ENCODE data around the gene COPA.

DNA sequence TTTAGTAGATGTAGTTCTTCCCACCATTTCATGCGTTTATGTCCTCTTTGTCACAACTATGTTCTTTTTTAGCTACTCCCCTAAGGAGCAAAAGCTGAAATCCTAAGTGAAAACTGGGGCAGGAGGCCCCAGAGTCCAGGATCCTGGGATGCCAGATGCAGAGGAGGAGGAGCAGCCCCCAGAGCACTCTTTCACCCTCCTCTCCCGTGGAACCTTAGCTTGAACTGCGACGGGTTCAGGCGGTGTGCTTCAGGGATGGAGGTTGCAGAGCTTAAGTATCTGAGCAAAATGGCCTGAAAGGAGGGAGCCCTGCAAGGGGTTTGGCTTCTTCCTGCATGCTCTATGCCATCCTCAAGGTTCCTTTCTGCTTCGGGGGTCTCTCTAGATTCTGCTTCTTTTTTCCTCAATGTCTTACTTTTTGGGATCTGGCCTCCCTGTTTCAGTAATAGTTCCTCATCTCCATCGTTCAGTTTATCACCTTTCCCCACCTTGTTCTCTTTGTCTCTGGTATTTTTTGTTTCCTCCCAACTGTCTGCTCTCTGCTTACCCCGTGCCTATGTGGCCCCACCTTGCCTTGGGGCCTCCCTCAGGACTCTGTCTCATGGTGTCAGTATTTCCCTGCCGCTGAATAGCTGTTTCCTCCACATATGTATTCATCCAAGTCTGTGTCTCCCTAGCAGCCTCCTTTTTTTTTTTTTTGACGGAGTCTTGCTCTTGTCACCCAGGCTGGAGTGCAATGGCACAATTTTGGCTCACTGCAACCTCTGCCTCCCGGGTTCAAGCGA is 21.1 kb upstream of the COPA start:
- no peak for TF ChIP-seq POLR2AphosphoS5 (IDR thresholded peaks at IDR 0.05; ENCODE audit: low read depth)
- TF ChIP-seq, protein P1, sequence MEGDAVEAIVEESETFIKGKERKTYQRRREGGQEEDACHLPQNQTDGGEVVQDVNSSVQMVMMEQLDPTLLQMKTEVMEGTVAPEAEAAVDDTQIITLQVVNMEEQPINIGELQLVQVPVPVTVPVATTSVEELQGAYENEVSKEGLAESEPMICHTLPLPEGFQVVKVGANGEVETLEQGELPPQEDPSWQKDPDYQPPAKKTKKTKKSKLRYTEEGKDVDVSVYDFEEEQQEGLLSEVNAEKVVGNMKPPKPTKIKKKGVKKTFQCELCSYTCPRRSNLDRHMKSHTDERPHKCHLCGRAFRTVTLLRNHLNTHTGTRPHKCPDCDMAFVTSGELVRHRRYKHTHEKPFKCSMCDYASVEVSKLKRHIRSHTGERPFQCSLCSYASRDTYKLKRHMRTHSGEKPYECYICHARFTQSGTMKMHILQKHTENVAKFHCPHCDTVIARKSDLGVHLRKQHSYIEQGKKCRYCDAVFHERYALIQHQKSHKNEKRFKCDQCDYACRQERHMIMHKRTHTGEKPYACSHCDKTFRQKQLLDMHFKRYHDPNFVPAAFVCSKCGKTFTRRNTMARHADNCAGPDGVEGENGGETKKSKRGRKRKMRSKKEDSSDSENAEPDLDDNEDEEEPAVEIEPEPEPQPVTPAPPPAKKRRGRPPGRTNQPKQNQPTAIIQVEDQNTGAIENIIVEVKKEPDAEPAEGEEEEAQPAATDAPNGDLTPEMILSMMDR (IDR thresholded peaks at IDR 0.05; ENCODE audit: insufficient read depth, low read length), result no peak
- TF ChIP-seq, protein P2, sequence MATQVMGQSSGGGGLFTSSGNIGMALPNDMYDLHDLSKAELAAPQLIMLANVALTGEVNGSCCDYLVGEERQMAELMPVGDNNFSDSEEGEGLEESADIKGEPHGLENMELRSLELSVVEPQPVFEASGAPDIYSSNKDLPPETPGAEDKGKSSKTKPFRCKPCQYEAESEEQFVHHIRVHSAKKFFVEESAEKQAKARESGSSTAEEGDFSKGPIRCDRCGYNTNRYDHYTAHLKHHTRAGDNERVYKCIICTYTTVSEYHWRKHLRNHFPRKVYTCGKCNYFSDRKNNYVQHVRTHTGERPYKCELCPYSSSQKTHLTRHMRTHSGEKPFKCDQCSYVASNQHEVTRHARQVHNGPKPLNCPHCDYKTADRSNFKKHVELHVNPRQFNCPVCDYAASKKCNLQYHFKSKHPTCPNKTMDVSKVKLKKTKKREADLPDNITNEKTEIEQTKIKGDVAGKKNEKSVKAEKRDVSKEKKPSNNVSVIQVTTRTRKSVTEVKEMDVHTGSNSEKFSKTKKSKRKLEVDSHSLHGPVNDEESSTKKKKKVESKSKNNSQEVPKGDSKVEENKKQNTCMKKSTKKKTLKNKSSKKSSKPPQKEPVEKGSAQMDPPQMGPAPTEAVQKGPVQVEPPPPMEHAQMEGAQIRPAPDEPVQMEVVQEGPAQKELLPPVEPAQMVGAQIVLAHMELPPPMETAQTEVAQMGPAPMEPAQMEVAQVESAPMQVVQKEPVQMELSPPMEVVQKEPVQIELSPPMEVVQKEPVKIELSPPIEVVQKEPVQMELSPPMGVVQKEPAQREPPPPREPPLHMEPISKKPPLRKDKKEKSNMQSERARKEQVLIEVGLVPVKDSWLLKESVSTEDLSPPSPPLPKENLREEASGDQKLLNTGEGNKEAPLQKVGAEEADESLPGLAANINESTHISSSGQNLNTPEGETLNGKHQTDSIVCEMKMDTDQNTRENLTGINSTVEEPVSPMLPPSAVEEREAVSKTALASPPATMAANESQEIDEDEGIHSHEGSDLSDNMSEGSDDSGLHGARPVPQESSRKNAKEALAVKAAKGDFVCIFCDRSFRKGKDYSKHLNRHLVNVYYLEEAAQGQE (IDR thresholded peaks at IDR 0.05; ENCODE audit: insufficient replicate concordance, low read depth), result no peak
- no peak for TF ChIP-seq GABPA (IDR thresholded peaks at IDR 0.05; ENCODE audit: low read depth)
- no peak for TF ChIP-seq SPI1 (IDR thresholded peaks at IDR 0.05; ENCODE audit: borderline replicate concordance, low read depth)
